Spinal cord (tissue), 10 donors: Measurements from ENCODE around the gene PLEKHJ1. TPM values are rescaled to one million over a fixed set of nuclear protein-coding genes. Genes with fewer than 3 reads are reported as not detected.

Experiments used
- DNase-seq, 6 donors: peaks; one replicate each; pipeline versions ENCODE4 v3.0.0 to v3.0.0-alpha.2; 2013 to 2015; ENCODE audit warnings: low spot score in 6 of 6, low read depth in 4 of 6
- H3K27ac ChIP-seq: one replicate; pipeline ENCODE4 v1.5.1; 2013; ENCODE audit warnings: low read depth, low read length, control low read depth
- H3K27me3 ChIP-seq: one replicate; pipeline ENCODE4 v1.6.1; 2013; ENCODE audit warnings: low read length; ENCODE audit not compliant: control insufficient read depth, insufficient read depth
- H3K36me3 ChIP-seq: one replicate; pipeline ENCODE4 v1.6.1; 2013; ENCODE audit warnings: low read length; ENCODE audit not compliant: control insufficient read depth, insufficient read depth
- H3K4me1 ChIP-seq: one replicate; pipeline ENCODE4 v1.6.1; 2013; ENCODE audit warnings: low read length; ENCODE audit not compliant: control insufficient read depth, insufficient read depth
- H3K4me3 ChIP-seq: one replicate; pipeline ENCODE4 v1.5.1; 2013; ENCODE audit warnings: low read depth, low read length, control low read depth
- H3K9me3 ChIP-seq: one replicate; pipeline ENCODE4 v1.6.1; 2013; ENCODE audit warnings: low read length; ENCODE audit not compliant: control insufficient read depth, insufficient read depth
- WGBS: methylation state at CpG from one replicate; pipeline ENCODE4 v1.1.5; 2013; ENCODE audit warnings: missing lambda C conversion rate; ENCODE audit not compliant: insufficient coverage; 5-methylcytosine and 5-hydroxymethylcytosine counted together
- polyA plus RNA-seq, 2 donors: library from polyadenylated mRNA; unstranded; fragments of 120-200 nt; gene quantifications; one replicate each; pipeline ENCODE4 v1.2.1, GENCODE V29; 2013; ENCODE audit not compliant: insufficient read length in 2 of 2
- total RNA-seq, 2 donors: library from RNA; depleted of rRNA in 1 of 2; stranded (reverse); fragments of 120-200 nt in 1 of 2; fragments of >200 nt in 1 of 2; gene quantifications; one replicate each; pipeline versions ENCODE4 v1.2.3 to v1.2.4, GENCODE V29; 2013 to 2014
- donor health status: healthy.

PLEKHJ1 gene
- total and polyA plus RNA-seq, 4 donors = 46.5 to 106 (median 84.2) TPM

DNA sequence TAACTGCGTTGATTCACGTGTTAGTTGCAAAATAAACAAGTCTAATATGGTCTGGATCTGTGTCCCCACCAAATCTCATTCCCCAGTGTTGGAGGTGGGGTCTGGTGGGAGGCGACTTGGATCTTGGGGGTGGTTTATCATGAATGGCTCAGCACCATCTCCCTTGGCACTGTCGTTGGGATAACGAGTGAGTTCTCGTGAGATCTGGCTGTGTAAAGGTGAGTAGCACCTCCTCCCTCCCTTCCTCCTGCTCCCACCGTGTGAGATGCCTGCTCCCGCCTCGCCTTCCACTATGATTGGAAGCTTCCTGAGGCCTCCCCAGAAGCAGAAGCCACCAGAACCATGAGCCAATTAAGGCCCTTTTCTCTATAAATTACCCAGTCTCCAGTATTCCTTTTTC is 41.0 kb upstream of the PLEKHJ1 start:
- Histone ChIP-seq H3K4me1 (peaks cover 46% of the 10 kb centered on the region), H3K36me3 (peaks cover 59% of the 10 kb centered on the region), H3K9me3 (no peaks in the 10 kb centered on the region), H3K27me3 (peaks cover 11% of the 10 kb centered on the region), H3K4me3 (no peak overlapping the region), H3K27ac (no peak overlapping the region)
- no peak for DNase-seq
- 86% methylated on average over 2 of the region's 9 CpGs for WGBS

DNA sequence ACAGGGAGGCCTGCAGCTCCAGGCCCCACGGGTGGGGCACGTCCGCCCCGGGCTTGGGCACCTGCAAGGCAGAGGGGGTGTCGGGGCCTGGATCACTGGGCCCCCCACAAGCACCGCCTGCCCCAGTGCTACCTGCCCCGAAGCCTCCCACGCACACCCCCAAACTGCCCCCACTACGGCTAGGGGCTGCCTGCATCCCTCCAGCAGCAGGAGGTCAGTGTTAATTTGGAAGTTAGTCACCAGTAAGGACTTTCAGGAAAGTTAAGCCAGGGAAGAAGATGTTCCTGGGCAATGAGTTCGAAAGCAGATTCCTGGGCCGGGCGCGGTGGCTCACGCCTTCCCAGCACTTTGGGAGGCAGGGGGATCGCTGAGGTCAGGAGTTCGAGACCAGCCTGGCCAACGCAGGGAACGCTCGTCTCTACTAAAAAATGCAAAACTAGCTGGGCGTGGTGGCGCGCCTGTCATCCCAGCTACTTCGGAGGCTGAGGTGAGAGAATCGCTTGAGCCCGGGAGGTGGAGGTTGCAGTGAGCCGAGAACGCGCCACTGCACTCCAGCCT is 40.4 kb upstream of the PLEKHJ1 start:
- H3K36me3 ChIP-seq = peaks cover 66% of the 10 kb centered on the region
- H3K27ac ChIP-seq = no peak overlapping the region
- DNase-seq = no peak
- peaks cover 5% of the 10 kb centered on the region for H3K27me3 ChIP-seq
- H3K4me1 ChIP-seq = peaks cover 46% of the 10 kb centered on the region
- H3K4me3 ChIP-seq = no peak overlapping the region
- no peaks in the 10 kb centered on the region for H3K9me3 ChIP-seq
- 93% methylated on average over 14 of the region's 28 CpGs for whole genome bisulfite sequencing

DNA sequence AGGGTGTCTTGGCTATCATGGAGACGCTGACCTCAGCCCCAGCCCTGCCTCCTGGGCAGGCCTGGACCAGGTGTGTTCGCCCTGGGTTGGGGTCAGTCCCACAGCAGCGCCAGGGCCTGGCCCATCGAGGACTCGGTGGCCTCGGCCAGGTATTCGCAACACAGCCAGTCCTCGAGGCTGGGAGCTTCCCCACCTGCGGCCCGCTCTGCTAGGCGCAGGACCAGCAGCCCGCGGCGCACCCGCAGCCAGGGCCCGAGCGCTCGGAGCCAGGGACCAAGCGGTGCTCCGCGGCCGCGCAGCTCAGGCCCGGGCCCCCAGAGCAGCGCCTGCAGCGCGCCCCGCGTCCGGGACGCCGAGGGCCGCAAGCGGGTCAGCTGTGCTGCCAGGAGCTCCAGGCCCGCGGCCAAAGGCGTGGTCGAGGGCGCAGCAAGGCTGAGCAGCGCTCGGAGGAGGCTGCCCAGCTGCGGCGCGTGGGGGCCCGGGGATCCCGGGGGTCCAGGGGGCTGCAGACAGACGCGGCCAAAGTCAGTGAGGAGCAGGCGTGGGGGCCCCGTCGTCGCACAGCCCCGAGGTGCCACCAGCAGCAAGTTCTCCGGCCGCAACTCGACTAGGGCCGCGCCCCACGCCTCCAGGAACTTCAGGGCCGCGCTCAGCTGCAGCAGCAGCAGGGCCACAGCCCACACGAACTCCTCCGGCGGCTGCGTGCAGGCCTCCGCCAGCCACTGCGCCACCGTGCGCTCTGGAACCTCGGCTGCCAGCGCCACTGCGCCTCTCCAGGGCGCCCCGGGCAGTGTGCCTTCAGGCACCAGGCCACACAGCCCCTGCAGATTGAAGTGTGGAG is 39.7 kb upstream of the PLEKHJ1 start:
- DNase-seq = no peak
- 63% methylated on average over 73 of the region's 74 CpGs for WGBS
- Histone ChIP-seq H3K27ac (no peak overlapping the region), H3K4me1 (peaks cover 52% of the 10 kb centered on the region), H3K4me3 (no peak overlapping the region), H3K36me3 (peaks cover 71% of the 10 kb centered on the region), H3K27me3 (peaks cover 3% of the 10 kb centered on the region), H3K9me3 (no peaks in the 10 kb centered on the region)

DNA sequence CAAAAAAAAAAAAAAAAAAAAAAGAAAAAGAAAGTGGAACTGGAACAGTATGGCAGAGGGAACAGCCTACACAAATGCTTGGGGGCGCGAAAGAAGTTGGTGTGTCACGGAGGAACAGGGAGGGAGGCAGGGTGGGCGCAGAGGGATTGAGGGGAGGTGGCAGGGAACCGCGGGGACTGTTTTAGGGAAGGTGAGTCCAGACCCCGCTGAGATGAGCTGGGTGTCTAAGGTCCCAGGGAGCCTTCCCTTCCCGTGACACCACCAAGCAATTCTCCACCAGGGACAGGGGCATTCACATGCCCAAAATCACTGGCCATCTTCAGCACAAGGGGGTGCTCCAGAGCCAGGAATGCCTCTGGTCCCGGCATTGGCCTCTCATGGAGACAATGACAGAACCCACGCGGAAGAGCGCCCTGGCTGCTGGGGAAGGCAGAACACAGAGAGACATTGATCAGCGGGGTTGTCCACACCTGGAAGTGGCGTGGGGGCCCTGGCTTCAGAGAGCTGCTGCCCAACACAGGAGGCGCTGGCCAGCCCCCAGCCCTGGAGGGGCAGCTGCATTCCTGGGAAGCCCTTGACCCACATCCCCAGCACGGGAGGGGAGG is 38.9 kb upstream of the PLEKHJ1 start:
- WGBS = 39% methylated on average over 12 of the region's 16 CpGs
- Histone ChIP-seq H3K27ac (no peak overlapping the region), H3K36me3 (peaks cover 69% of the 10 kb centered on the region), H3K4me1 (peaks cover 52% of the 10 kb centered on the region), H3K9me3 (no peaks in the 10 kb centered on the region), H3K27me3 (no peaks in the 10 kb centered on the region), H3K4me3 (no peak overlapping the region)
- peak in 2 of 6 donors; percentile 80 to 83 for DNase-seq

DNA sequence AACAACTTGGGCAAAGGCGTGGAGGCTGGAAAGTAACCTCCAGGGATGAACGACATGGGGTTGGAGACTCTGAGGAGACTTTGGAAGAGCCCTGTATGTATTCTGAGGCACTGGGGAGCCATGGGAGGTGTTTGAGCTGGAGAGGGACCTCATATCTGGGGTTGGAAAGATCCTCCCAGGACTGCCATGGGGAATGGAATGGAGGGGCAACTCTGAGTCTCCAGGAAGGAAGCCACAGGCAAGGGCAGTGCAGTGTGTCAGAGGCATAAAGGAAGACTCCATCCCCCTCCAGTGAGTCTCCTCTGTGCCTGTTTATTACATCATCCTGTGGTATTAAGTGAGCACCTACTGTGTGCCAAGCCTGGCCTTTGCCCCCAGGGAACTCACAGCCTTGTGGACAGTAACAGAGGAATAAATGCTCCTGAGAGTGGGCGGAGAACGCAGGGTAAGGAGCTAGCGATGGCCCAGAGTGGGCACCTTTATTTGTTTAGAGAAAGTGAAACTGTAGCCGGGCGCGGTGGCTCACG is 38.1 kb upstream of the PLEKHJ1 start:
- no peak overlapping the region for H3K4me3 ChIP-seq
- no peaks in the 10 kb centered on the region for H3K9me3 ChIP-seq
- H3K27me3 ChIP-seq = no peaks in the 10 kb centered on the region
- peaks cover 52% of the 10 kb centered on the region for H3K4me1 ChIP-seq
- WGBS = 87% methylated on average over 5 of the region's 9 CpGs
- H3K36me3 ChIP-seq = peaks cover 69% of the 10 kb centered on the region
- peak overlapping the region; percentile 7 for H3K27ac ChIP-seq
- no peak for DNase-seq

DNA sequence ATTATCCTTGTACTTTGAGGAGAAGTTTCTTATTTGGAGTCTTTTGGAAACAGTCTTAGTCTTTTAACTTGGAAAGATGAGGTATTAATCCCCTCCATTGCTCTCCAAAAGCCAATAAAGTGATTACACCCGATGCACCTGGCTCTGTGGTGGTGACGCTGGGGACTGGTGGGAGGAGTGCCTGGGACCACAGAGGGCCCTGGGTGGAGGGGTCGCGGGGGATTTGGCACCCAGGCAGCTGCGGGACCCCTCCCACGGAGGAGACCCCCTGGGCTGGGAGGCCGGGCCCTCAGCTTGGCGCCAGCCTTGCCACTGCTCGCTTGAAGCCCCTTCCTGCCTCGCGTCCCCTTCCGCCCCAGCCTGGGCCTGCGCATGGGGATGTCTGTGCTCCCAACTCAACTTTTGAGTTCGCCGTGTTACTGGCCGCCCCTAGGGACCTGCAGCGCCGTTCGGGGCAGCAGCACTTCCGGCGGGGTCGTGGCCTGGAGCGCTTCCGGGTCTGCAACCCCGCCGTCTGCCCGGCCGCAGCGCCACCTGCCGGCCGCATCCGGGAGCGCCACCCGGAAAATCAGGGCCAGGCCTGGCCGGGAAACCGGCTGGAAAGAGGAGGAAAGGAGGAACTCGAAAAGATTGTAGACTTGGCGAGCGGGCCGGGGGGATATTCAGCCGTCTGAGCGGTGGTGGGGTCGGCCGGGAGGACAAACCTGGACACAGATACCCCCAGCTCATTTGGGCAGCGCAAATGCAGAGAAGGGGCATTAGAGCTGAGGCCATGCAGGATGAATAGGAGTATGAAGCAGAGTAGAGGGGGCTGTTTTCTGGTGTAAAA is 37.4 kb upstream of the PLEKHJ1 start:
- peak in 2 of 6 donors; percentile 79 to 81 for DNase-seq
- Histone ChIP-seq H3K27me3 (no peaks in the 10 kb centered on the region), H3K4me1 (peaks cover 52% of the 10 kb centered on the region), H3K9me3 (no peaks in the 10 kb centered on the region), H3K4me3 (no peak overlapping the region), H3K27ac (peak overlapping the region; percentile 7), H3K36me3 (peaks cover 65% of the 10 kb centered on the region)
- WGBS = 10% methylated on average over 45 of the region's 45 CpGs

DNA sequence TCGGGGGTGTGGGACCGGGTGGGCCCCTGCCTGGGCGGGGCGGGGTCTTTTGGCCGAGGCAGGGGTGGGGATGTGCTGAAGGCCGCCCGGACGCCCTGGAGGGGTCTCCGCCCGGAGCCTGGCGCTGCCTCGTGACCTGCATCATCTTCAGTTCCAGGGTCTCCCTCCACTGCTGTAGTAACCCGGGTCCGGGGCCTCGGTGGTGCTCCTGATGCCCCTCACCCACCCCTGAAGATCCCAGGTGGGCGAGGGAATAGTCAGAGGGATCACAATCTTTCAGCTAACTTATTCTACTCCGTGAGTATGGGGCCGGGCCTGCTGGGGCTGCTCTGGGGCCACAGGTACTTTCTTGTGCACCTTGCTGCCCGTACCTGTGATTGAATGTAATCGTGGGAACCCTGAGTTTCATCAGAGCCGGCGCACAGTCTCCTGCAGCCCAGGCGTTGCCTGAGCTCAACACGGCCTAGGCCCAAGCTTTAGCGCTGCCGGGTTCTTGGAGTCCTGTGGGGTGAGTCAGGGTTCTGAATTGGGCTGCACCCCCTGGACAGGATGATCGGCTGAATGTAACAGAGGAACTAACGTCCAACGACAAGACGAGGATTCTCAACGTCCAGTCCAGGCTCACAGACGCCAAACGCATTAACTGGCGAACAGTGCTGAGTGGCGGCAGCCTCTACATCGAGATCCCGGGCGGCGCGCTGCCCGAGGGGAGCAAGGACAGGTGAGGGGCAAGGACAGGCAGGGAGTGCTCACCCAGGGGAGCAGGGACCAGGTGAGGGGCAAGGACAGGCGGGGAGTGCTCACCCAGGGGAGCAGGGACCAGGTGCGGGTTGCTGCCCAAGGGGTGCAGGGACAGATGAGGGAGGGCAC is 35.3 kb upstream of the PLEKHJ1 start:
- Histone ChIP-seq H3K9me3 (no peaks in the 10 kb centered on the region), H3K27me3 (no peaks in the 10 kb centered on the region), H3K4me3 (peak overlapping the region; percentile 96), H3K27ac (peak overlapping the region; percentile 88), H3K4me1 (peaks cover 63% of the 10 kb centered on the region), H3K36me3 (peaks cover 54% of the 10 kb centered on the region)
- WGBS = 35% methylated on average over 42 of the region's 43 CpGs
- DNase-seq = no peak

DNA sequence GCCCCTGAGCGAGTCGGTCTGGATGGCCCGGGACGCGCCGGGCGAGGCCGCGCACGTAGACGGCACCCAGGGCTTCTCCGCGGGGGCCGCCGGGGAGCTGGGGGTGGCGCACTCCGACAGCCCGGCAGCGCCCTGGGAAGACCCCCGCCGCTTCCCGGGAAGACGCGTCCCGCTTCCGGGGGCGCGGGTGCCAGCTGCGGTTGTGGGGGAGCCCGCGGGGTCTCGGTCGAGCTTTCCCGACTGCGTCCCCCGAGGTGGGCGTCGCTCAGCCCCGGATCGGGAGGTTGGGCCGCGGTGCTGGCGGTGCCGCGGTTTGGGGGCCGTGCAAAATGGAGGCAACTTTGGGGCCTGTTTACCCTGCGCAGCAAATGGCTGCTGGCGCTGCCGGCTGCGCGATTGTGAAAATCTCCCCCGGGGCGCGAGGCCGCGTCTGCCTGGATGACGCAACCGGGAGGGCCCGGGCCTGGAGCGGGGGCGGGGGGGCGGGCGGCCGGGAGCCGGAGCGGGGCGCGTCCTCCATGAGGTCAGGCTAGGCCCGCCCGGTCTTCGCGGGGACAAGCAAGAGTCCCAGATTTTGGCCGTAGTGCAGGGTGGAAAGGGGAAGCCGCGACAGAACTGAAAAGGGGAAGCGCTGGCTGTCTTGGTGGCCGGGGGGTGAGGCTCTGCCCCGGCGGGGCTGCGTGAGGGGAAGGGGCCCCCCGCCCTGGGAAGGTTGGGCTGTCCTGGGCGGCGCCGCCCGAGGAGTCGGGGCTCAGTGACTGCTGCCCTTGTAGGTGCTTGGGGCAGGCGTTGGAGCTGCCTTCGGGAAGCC is 34.5 kb upstream of the PLEKHJ1 start:
- H3K36me3 ChIP-seq = peaks cover 47% of the 10 kb centered on the region
- H3K9me3 ChIP-seq = no peaks in the 10 kb centered on the region
- under 1% methylated on average over 88 of the region's 88 CpGs for WGBS
- H3K27me3 ChIP-seq = no peaks in the 10 kb centered on the region
- peaks cover 61% of the 10 kb centered on the region for H3K4me1 ChIP-seq
- peak overlapping the region; percentile 96 for H3K4me3 ChIP-seq
- DNase-seq = peak in 2 of 6 donors; percentile 83 to 86
- peak overlapping the region; percentile 96 for H3K27ac ChIP-seq
